ENCODE results near the gene TPR. TPM values are rescaled to one million over a fixed set of nuclear protein-coding genes. Genes with fewer than 3 reads are reported as not detected.

TPR gene
- total RNA-seq, 3 donors from 2014 or later (not counting 1 experiment from before 2014, with no cell fraction given): 96.8 to 137 (median 116) TPM

DNA sequence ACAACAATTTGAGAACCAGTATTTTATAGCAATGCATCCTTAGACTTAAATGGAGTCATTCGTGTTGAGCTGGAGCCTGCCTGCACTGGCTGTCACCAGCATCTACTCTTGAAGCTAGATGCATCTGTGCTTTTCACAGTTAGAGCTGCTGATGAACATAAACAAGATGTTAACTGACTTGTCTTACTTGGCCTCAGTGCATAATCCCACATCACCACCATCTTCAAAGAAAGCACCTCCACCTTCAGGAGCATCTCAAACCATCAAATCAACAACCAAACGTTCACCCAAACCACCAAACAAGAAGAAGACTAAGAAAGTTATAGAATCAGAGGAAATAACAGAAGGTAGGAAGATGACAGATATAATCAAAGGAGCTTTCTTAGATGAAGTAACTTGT is 71.1 kb downstream of the TPR start:
- Mint-ChIP-seq H3K27me3 (ENCODE audit: low read depth in 2 of 2) (no peaks in the 10 kb centered on the region), H3K36me3 (no peaks in the 10 kb centered on the region), H3K4me3 (no peak overlapping the region), H3K4me1 (peaks cover 5 to 7% of the 10 kb centered on the region in 2 donors), H3K9me3 (no peaks in the 10 kb centered on the region), H3K27ac (no peak overlapping the region)
- no peak overlapping the region for H3K27ac ChIP-seq (ENCODE audit: low read length)
- no peak overlapping the region for H3K4me3 ChIP-seq (ENCODE audit: low read length)
- H3K27me3 ChIP-seq (ENCODE audit: control insufficient read depth, insufficient read depth, low read length): no peaks in the 10 kb centered on the region
- intact Hi-C loops (cut with micrococcal nuclease): loop anchor here (10.0 kb wide), 1 partner anchor 681 kb away; no protein-coding TSS in a partner anchor
- TF ChIP-seq, protein P1, sequence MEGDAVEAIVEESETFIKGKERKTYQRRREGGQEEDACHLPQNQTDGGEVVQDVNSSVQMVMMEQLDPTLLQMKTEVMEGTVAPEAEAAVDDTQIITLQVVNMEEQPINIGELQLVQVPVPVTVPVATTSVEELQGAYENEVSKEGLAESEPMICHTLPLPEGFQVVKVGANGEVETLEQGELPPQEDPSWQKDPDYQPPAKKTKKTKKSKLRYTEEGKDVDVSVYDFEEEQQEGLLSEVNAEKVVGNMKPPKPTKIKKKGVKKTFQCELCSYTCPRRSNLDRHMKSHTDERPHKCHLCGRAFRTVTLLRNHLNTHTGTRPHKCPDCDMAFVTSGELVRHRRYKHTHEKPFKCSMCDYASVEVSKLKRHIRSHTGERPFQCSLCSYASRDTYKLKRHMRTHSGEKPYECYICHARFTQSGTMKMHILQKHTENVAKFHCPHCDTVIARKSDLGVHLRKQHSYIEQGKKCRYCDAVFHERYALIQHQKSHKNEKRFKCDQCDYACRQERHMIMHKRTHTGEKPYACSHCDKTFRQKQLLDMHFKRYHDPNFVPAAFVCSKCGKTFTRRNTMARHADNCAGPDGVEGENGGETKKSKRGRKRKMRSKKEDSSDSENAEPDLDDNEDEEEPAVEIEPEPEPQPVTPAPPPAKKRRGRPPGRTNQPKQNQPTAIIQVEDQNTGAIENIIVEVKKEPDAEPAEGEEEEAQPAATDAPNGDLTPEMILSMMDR (IDR thresholded peaks at IDR 0.05): no peak
- ATAC-seq (no peak), DNase-seq (peak in 1 of 2 donors; percentile 57)
- WGBS (ENCODE audit: insufficient coverage): 79% methylated on average over 1 of the region's 2 CpGs
- H3K4me1 ChIP-seq (ENCODE audit: control insufficient read depth, insufficient read depth, low read length): peaks cover 11% of the 10 kb centered on the region
- H3K9me3 ChIP-seq (ENCODE audit: control insufficient read depth, insufficient read depth, low read length): no peaks in the 10 kb centered on the region
- no peaks in the 10 kb centered on the region for H3K36me3 ChIP-seq (ENCODE audit: control insufficient read depth, insufficient read depth, low read length)

GRCh38 chr1:186302381-186302920 is 72.6 kb downstream of the TPR start:
- no peaks in the 10 kb centered on the region for H3K27me3 ChIP-seq (ENCODE audit: control insufficient read depth, insufficient read depth, low read length)
- Mint-ChIP-seq H3K9me3 (no peaks in the 10 kb centered on the region), H3K27me3 (ENCODE audit: low read depth in 2 of 2) (no peaks in the 10 kb centered on the region), H3K4me3 (no peak overlapping the region), H3K27ac (no peak overlapping the region), H3K4me1 (peaks cover 5 to 7% of the 10 kb centered on the region in 2 donors), H3K36me3 (no peaks in the 10 kb centered on the region)
- no peak overlapping the region for H3K27ac ChIP-seq (ENCODE audit: low read length)
- DNase-seq: no peak
- peaks cover under 1% of the 10 kb centered on the region for H3K4me1 ChIP-seq (ENCODE audit: control insufficient read depth, insufficient read depth, low read length)
- TF ChIP-seq, protein P1 (IDR thresholded peaks at IDR 0.05): no peak
- no peak for ATAC-seq
- H3K36me3 ChIP-seq (ENCODE audit: control insufficient read depth, insufficient read depth, low read length): no peaks in the 10 kb centered on the region
- no peak overlapping the region for H3K4me3 ChIP-seq (ENCODE audit: low read length)
- H3K9me3 ChIP-seq (ENCODE audit: control insufficient read depth, insufficient read depth, low read length): no peaks in the 10 kb centered on the region
- intact Hi-C loops (cut with micrococcal nuclease): loop anchor here (10.0 kb wide), 1 partner anchor 682 kb away; no protein-coding TSS in a partner anchor
- 97% methylated on average over 3 of the region's 3 CpGs for WGBS (ENCODE audit: insufficient coverage)

GRCh38 chr1:186301448-186301847 is 73.6 kb downstream of the TPR start:
- WGBS (ENCODE audit: insufficient coverage): 77% methylated on average over 6 of the region's 7 CpGs

More at GRCh38 chr1:186301448-186301847, 73.6 kb downstream of the TPR start:
- no peaks in the 10 kb centered on the region for H3K9me3 Mint-ChIP-seq
- Histone ChIP-seq H3K36me3 (ENCODE audit: control insufficient read depth, insufficient read depth, low read length) (no peaks in the 10 kb centered on the region), H3K27ac (ENCODE audit: low read length) (no peak overlapping the region), H3K4me1 (ENCODE audit: control insufficient read depth, insufficient read depth, low read length) (no peaks in the 10 kb centered on the region), H3K4me3 (ENCODE audit: low read length) (no peak overlapping the region), H3K27me3 (ENCODE audit: control insufficient read depth, insufficient read depth, low read length) (no peaks in the 10 kb centered on the region), H3K9me3 (ENCODE audit: control insufficient read depth, insufficient read depth, low read length) (no peaks in the 10 kb centered on the region)
- H3K27ac Mint-ChIP-seq: no peak overlapping the region
- no peak for ATAC-seq
- H3K27me3 Mint-ChIP-seq (ENCODE audit: low read depth in 2 of 2): no peaks in the 10 kb centered on the region
- H3K4me3 Mint-ChIP-seq: no peak overlapping the region
- TF ChIP-seq, protein P1 (IDR thresholded peaks at IDR 0.05): no peak
- intact Hi-C loops (cut with micrococcal nuclease): loop anchor here (10.0 kb wide), 1 partner anchor 683 kb away; no protein-coding TSS in a partner anchor
- DNase-seq: peak in 1 of 2 donors; percentile 26
- no peaks in the 10 kb centered on the region for H3K36me3 Mint-ChIP-seq
- peaks cover 3 to 4% of the 10 kb centered on the region in 2 donors for H3K4me1 Mint-ChIP-seq

Data from natural killer cell (primary cell).